GM19025 (cell line): ENCODE results near the gene ZMYND12.

Experiments
- ATAC-seq: cut with Tn5 transposase; IDR thresholded peaks from one replicate; pipeline ENCODE4 v1.9.1; 2021; ENCODE audit warnings: mild to moderate bottlenecking, low read depth, moderate library complexity; ENCODE audit not compliant: unreplicated experiment

Gene ZMYND12

DNA sequence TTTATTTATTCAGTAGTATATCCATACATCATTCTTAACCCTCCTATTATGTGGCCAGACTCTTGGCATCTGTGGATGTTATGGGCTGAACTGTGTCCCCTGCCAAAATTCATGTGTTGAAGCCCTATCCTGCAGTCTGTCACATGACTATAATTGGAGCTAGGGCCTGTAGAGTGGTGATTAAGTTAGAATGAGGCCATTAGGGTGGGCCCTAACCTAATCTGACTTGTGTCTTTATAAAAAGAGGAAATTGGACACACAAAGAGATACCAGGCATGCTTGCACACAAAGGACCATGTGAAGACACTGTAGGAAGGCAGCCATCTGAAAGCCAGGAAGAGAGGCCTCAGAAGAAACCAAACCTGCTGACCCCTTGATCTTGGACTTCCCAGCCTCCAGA lies 6.6 kb downstream of the ZMYND12 start:
- ATAC-seq: no peak

GRCh38 chr1:42442662-42443061 lies 13.2 kb downstream of the ZMYND12 start:
- ATAC-seq: no peak

- ATAC-seq: no peak
These were observed 15.9 kb downstream of the ZMYND12 start for GRCh38 chr1:42439940-42440339.

- ATAC-seq: no peak
These were observed 21.5 kb downstream of the ZMYND12 start for GRCh38 chr1:42434340-42434739.

- no peak for ATAC-seq
These were observed 22.5 kb downstream of the ZMYND12 start for GRCh38 chr1:42433369-42433768.

DNA sequence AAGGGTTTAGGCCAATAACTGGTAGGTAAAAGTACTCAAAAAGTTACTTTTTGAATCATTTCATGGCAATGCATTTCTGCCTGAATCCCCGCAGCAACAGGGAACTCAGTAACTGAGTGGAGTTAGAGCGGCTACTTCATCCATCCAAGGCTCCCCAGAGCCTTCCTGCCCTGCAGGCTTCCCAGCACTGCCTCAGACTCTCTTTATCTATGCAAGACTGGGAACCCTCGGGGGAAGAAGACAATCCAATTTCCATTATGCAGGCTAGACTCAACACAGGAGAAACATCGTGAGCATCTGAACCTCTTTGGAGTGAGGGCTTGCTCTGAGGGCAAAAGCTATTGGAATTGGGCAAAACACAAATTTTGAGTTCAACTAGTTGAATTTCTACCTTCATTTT lies 23.1 kb downstream of the ZMYND12 start:
- ATAC-seq: no peak

DNA sequence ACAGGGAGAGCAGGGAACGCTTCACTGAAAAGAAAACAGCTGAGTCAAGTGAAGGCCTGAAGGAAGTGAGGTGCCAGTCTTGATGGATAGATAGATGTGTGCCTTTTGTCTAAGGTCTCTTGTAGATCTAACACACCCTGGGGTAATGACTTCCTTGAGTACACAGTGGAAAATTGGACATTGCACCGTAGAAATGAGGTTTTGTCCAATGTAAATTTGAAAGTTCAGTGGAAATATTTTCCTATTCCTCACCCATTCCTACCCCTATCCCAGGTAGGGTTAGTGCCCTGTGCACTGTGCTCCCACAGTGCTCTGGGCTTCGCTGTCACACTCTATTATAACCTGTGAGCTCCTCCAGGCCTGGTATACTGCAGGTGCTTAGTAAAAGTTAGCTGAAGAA lies 24.3 kb downstream of the ZMYND12 start:
- no peak for ATAC-seq

DNA sequence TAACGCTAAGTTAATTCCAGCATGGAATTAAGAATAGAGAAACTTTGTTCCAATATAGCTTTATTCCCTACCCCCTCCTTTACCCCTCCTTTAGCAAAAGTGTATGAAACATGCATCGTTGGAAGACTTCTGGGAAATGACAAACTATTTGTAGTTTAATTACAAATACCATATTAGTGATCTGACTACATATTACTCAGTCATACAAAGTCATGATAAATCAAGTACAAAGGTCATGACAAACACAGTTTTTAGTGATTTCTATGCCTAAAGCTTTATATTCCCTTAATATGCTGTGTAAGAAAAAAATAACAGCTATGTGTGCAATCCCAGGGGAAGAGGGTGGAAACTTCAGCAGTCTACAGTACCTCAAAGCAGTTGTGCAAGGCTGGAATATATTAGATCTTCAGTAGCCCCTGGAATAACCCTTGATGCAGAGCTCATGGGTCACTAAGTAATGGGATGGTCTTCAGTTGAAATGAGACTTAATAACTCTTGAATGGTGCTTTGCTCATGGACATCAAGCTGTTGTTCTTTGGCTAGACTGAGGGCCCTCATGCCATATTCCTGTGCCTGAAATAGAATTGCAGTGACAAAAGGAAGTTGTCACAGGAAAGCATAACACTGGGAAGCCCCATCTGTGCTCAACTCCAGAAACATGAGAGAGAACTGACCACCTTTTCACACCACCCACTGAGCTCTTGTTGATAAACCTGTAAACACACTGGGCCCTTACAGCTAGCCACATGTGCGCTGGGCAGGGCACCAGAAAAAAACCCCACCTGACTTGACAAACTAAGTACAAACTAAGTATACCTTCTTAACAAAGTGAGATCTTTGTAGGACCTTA lies 25.3 kb downstream of the ZMYND12 start:
- no peak for ATAC-seq

DNA sequence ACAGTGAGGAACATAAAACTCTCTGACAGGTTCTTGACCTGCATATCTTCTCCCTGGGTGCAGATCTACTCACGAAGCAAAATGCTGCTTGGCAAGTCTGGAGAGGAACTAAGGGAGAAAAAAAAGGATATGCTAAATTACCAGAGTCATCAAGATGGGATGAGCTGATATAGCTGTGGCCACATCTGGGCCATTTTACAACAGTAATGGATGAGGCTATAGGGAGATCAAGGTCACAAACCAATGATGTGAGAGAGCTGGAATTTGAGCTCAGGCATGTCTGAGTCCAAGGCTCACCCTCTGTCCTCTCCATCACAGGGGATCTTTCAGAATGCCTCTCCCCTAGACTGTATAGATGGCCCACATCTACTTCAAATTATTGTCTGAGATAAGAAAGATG lies 26.2 kb downstream of the ZMYND12 start:
- no peak for ATAC-seq

DNA sequence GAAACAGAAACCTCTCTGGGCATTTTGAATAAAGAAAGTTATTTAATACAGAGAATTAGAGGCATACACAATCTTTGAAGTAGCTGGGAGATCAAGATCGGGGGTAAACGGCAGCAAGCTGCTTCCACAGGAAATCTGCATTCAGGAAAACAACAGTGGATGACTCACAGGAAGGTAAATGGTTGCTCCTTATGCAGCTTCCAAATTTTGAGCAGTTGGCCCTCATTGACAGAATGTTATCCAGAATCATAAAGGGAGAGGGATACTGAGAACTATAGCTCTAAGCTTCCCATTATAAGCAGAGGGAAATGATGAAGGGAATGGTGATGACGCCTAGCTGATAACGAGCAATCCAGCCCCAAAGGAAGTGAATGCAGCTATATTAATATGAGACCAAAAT lies 28.6 kb downstream of the ZMYND12 start:
- no peak for ATAC-seq

DNA sequence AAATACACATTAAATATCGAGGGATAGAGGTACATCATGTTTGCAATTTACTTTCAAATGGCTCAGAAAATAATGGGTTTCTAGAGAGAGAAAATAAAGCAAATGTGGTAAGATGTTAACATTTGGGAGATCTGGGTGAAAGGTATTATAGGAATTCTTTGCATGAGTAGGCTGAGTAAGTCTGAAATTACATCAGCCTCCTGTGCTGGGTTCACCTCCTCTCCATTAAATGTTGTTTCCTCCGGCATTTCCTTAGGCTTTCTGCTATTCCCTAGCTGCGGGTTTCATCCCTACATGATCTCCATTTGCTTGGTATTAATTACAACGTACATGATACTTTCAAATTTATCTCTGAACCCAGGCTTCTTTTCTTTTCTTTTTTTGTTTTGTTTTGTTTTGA lies 31.6 kb downstream of the ZMYND12 start:
- no peak for ATAC-seq

DNA sequence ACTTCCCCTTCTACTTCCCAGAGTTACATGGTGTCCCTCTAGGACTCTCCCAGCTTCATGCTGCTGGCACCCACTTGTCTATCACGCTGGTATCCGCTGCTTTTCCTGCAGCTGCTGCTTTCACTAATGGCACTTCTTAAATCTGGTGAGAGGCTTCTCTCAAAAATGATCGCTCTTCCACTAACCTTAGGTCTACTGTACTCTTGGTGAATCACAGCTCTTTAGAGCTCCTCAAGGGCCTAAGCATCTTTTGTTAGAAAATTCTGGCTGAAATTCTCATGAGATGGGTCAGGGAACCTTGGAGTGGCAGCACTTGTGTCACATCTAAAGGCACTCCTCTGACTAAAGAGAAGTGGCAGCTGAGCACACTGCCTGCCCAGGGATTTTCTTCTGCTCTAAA lies 32.1 kb downstream of the ZMYND12 start:
- ATAC-seq: no peak

- ATAC-seq: no peak
These were observed 33.1 kb downstream of the ZMYND12 start for GRCh38 chr1:42422737-42423136.

- ATAC-seq: no peak
These were observed 34.8 kb downstream of the ZMYND12 start for GRCh38 chr1:42420911-42421585.

GRCh38 chr1:42420121-42420520 lies 35.7 kb downstream of the ZMYND12 start:
- no peak for ATAC-seq

GRCh38 chr1:42419126-42419821 lies 36.5 kb downstream of the ZMYND12 start:
- ATAC-seq: no peak

DNA sequence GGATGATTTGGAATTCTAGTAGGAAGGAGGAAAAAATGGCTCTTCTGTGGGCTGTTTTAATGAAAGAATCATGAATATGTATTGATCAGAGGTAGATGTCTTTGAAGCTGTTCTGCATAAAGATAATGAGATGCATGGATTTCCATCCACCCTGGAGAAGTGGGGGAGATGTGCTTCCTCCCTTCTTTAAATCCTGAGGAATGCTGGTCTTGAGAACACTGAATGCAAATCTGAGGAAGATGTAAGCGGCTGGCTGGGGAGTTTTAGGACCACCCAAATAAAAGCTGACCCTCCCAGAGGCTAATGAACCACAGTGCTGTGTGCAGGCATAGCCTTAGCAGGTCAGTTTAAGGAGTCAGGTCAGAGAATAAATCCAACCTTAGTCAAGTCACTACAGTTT lies 37.3 kb downstream of the ZMYND12 start:
- ATAC-seq: no peak

DNA sequence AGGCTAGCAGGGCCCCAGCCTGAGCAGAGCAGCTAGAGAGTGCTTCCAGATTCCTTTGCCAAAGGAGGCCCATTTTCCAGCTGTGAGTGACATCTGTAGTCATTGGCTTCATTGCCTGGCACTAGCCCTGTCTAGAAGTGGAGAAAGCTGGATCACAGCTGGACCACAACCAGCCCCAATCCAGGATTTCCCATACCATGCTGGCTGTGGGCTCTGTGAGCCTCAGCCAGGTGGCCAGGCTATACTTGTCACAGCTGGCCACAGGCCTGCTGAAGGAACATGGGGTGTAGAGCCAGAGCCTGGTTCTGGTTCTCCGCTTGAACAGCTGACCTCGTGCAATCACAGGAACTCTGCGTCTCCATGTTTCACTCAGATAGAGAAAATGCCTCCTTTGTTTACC lies 38.7 kb downstream of the ZMYND12 start:
- no peak for ATAC-seq

- no peak for ATAC-seq
These were observed 41.0 kb downstream of the ZMYND12 start for GRCh38 chr1:42414551-42415496.

DNA sequence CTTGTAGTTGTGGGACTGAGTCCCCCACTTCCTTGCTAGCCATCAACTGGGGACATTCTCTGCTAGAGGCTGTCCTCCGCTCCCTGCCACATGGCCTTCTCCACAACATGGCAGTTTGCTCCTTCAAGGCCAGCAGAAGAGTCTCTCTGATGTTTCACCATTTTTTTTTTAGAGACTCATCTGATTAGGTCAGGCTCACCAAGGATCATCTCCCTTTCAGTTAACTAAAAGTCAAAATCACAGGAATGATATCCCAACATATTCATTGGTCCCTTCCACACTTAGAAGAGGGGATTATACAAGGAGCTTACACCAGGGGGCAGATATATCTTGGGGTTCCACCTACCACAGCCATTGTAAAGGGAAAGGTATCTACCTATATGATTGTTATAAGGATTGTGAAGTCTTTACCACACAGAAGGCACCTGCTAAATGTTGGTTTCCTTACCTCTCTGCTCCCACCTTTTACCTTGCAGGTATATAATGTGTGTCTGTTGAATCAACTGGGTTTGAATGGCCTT lies 51.9 kb downstream of the ZMYND12 start:
- no peak for ATAC-seq
